SJCRH30 (cell line): ENCODE data around the gene TFPI2. TPM values are rescaled to one million over a fixed set of nuclear protein-coding genes. Genes with fewer than 3 reads are reported as not detected.
A peak's percentile ranks its signal among the peaks of the same experiment; 100 is the strongest.
"Not testable (repeated sequence)": the region's sequence is repeated elsewhere in the genome, so short reads cannot be mapped to it uniquely, and the experiment has no call there.

Experiments
- DNase-seq, 2 experiments: peaks; one replicate each; pipeline ENCODE4 v3.0.0-alpha.2; 2015 to 2020
- H3K27ac ChIP-seq: fragments of 250-450 bp; sonication (Bioruptor Pico); 2 replicates; pipeline ENCODE4 v1.5.1; 2020; ENCODE audit warnings: mild to moderate bottlenecking, moderate library complexity
- H3K27me3 ChIP-seq: fragments of 250-450 bp; sonication (Bioruptor Pico); 2 replicates; pipeline ENCODE4 v1.5.1; 2020; ENCODE audit warnings: mild to moderate bottlenecking, moderate library complexity
- H3K36me3 ChIP-seq: fragments of 250-450 bp; sonication (Bioruptor Pico); 2 replicates; pipeline ENCODE4 v1.5.1; 2020; ENCODE audit warnings: mild to moderate bottlenecking, moderate library complexity
- H3K4me1 ChIP-seq: fragments of 250-450 bp; sonication (Bioruptor Pico); 2 replicates; pipeline ENCODE4 v1.5.1; 2020; ENCODE audit warnings: mild to moderate bottlenecking, moderate library complexity
- H3K4me3 ChIP-seq: fragments of 250-450 bp; sonication (Bioruptor Pico); 2 replicates; pipeline ENCODE4 v1.5.1; 2020; ENCODE audit warnings: mild to moderate bottlenecking, moderate library complexity
- H3K9me3 ChIP-seq: fragments of 250-450 bp; sonication (Bioruptor Pico); replicated peaks from 2 replicates; pipeline ENCODE4 v1.5.1; 2020; ENCODE audit warnings: mild to moderate bottlenecking, moderate library complexity
- total RNA-seq: library from RNA; depleted of rRNA; stranded (reverse); fragments of >200 nt; shearing (Covaris generic); gene quantifications from 2 replicates; pipeline ENCODE4 v1.2.3, GENCODE V29; 2014

Gene TFPI2
- total RNA-seq, 1 experiment from 2014 or later, result 5.4 TPM

GRCh38 chr7:93915888-93916287 is 25.3 kb upstream of the TFPI2 start:
- H3K27me3 ChIP-seq, H3K36me3 ChIP-seq, H3K27ac ChIP-seq, DNase-seq, H3K9me3 ChIP-seq, H3K4me1 ChIP-seq, H3K4me3 ChIP-seq: not testable (repeated sequence)

GRCh38 chr7:93915206-93915842 is 24.8 kb upstream of the TFPI2 start:
- not testable (repeated sequence) for H3K27ac ChIP-seq, H3K4me1 ChIP-seq, H3K4me3 ChIP-seq, H3K27me3 ChIP-seq, H3K36me3 ChIP-seq, DNase-seq, H3K9me3 ChIP-seq

DNA sequence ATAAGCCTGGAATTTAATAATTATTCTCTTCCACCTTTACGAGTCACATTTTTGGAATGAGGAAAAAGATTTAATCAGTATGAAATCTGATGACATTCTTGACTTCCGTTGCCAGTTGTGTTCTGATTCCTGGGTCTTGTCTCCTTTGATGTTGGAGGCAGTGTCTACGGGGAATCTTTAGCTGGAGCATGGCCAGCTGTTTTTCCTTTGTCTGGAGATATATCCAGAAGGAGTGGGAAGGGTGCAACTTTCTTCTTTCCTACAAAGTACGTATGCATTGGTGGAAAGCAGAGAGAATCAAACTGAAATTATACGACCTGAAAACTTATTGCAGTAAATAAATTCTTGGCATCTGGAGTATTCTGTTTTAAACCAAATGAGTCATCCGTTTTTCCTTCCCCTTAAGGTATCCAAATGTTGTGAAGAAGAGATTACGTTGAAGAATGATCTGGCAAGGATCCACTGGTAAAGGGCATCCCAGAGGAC is 24.1 kb upstream of the TFPI2 start:
- Histone ChIP-seq H3K36me3 (no peaks in the 10 kb centered on the region), H3K4me1 (peaks cover 7% of the 10 kb centered on the region; the same call in 1 of the 2 replicates), H3K27ac (no peak overlapping the region), H3K9me3 (0 out of 2 replicates have a peak, but pooled peaks cover 2% of the 10 kb centered on the region), H3K27me3 (no peaks in the 10 kb centered on the region), H3K4me3 (no peak overlapping the region)
- DNase-seq, result peak in 1 of 2 experiments; percentile 11

DNA sequence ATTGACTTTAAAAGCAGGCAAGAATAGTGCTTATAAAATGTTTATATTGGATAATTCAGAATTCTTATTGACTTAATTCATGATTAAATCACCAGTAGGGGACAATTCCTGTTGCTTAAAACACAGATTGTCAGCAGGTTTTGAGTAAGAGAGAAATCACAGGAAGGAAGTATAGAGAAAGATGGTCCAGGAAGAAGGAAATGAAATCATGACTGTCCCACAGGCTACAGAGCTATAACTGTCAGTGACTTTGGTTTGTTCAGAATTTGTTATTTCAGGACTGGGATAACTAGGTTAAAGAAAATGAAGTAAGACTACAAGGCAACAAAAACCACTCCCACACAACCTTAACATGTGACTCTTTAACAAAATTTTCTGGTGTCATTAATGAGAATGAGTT is 22.6 kb upstream of the TFPI2 start:
- Histone ChIP-seq H3K27me3 (no peaks in the 10 kb centered on the region), H3K4me3 (no peak overlapping the region), H3K36me3 (no peaks in the 10 kb centered on the region), H3K27ac (no peak overlapping the region), H3K4me1 (peaks cover 7% of the 10 kb centered on the region; the same call in 1 of the 2 replicates), H3K9me3 (0 out of 2 replicates have a peak, but pooled peaks cover 4% of the 10 kb centered on the region)
- no peak for DNase-seq

DNA sequence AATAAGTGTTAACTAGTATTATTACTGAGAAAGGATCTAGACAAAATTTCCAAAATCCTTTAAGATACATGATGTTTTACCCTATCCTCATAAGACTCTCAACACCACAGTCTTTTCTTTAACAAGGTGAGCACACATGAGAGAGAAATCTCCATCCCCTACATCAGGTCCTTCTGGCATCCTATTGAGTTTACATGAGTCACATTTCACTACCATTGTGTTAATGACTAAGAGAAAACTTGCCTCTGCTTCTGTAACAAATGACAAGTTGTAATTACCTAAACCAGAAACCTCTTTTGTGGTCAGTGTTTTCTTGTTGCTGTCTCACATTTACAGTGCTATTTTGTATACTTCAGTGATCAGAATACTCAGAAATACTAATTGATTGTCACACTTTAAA is 21.1 kb upstream of the TFPI2 start:
- H3K27me3 ChIP-seq, H3K36me3 ChIP-seq, H3K27ac ChIP-seq, H3K4me1 ChIP-seq, H3K9me3 ChIP-seq, H3K4me3 ChIP-seq, DNase-seq: not testable (repeated sequence)

GRCh38 chr7:93911242-93911641 is 20.7 kb upstream of the TFPI2 start:
- not testable (repeated sequence) for H3K4me1 ChIP-seq, H3K4me3 ChIP-seq, H3K36me3 ChIP-seq, H3K9me3 ChIP-seq, H3K27ac ChIP-seq, H3K27me3 ChIP-seq, DNase-seq

DNA sequence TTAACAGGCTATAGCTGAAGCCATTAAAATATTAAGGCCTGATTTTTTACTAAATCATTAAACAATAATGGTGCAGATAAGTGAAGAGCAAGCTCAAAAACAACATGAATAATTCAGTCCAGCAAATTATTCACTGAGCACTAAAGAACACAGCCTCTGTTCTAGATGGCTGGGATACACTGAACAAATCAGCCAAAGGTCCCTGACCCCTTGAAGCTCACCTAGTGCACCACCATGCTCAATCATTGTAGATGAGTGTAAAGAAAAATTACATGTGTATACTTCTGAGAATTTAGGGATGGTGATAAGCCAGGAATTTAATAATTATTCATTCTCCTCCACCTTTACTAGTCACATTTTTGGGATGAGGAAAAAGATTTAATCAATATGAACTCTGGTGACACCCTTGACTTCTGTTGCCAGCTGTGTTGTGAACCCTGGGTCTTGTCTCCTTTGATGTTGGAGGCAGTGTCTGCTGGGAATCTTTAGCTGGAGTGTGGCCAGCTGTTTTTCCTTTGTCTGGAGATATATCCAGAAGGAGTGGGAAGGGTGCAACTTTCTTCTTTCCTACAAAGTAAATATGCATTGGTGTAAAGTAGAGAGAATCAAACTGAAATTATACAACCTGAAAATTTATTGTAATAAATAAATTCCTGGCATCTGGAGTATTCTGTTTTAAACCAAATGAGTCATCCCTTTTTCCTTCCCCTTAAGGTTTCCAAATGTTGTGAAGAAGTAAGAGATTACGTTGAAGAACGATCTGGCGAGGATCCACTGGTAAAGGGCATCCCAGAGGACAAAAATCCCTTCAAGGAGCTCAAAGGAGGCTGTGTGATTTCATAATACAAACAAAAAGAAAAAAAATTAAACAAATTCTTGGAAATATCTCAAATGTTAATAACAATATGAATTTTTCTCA is 19.8 kb upstream of the TFPI2 start:
- Histone ChIP-seq H3K4me1 (peaks cover 7% of the 10 kb centered on the region; the same call in 1 of the 2 replicates), H3K4me3 (no peak overlapping the region), H3K9me3 (0 out of 2 replicates have a peak, but pooled peaks cover 2% of the 10 kb centered on the region), H3K36me3 (no peaks in the 10 kb centered on the region), H3K27me3 (no peaks in the 10 kb centered on the region), H3K27ac (no peak overlapping the region)
- peak; percentile 29 to 54 for DNase-seq

DNA sequence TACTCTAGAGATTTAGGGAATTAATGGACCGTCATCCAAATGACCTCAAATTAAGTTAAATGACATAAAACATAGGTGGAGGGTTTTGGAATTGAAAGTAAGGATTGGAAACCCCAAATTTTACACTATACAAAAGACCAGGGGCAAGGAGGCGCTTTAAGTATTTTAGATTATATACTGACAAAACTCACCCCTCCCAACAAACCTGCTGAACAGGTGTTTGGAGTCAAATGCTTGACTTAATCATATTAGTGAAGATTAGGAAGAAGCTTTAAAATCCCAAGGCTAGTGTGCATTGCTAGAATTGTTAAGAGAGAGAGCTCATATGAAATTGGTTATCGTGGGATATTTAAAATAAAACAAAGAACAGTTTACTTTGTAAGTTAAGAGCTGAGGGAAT is 15.7 kb upstream of the TFPI2 start, which contains the start of gene GNGT1:
GNGT1 (plus strand) TSS at position 301 of the 400 bp plus-strand sequence. CDS start 180 bp downstream, outside the sequence.
- Histone ChIP-seq H3K27me3 (no peaks in the 10 kb centered on the region), H3K9me3 (0 out of 2 replicates have a peak, but pooled peaks cover 2% of the 10 kb centered on the region), H3K36me3 (no peaks in the 10 kb centered on the region), H3K4me1 (0 out of 2 replicates have a peak, but pooled peaks cover 2% of the 10 kb centered on the region), H3K27ac (no peak within 1 kb of the TSS), H3K4me3 (no peak within 1 kb of the TSS)
- no peak for DNase-seq

DNA sequence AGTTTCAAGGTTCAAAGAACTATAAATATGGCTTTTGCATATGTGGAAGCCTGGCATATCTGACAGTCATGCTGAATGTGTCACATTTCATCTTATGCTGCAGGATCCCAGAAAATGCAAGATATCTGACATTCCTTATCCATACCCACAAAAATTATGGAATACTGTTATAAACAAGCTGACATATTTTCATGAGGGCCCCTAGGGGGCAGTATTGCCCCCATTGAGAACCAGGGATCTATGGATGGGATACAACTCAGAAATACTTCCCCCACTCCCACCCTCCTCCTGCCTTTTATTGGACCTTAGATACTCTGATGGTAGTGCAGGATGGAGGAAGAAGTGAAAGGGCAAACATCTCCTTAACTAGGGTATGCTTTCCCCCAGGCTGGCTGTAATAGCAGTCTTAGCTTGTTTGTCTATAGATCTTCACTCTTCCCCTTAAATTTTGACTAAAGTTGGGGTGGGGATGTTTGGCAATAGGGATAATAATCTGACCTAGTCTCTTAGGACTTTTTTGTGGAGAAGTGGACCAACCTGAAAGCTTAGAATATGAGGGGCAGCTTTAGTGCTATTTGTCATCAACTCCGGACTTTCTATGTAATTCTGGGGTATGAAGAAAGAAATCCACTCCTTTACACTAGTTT is 12.3 kb upstream of the TFPI2 start:
- no peak overlapping the region for H3K4me3 ChIP-seq
- H3K36me3 ChIP-seq, result no peaks in the 10 kb centered on the region
- H3K4me1 ChIP-seq, result no peaks in the 10 kb centered on the region
- DNase-seq, result peak; percentile 13 to 79
- H3K27me3 ChIP-seq, result no peaks in the 10 kb centered on the region
- no peak overlapping the region for H3K27ac ChIP-seq
- no peaks in the 10 kb centered on the region for H3K9me3 ChIP-seq

DNA sequence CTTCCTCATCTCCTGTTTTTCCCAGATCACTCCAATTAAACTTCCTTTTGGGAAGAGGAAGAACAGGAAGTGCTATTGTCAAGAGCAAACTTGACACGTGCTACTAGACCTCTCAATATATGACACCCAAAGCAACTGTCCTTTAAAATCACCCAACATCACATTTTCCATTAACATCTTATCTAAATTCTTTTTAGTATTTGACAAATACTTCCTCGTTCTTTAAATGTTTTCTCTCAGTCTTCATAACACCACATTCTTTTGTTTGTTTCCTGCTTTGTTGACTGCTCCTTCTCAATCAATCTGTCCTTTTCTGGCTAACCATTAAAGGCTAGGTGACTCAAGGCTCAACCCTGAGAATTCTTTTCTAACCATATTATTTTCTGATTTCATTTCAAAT is 7.1 kb upstream of the TFPI2 start:
- no peak for DNase-seq

GRCh38 chr7:93895859-93896600 is 5.5 kb upstream of the TFPI2 start:
- DNase-seq, result no peak
- Histone ChIP-seq H3K4me3 (no peak overlapping the region), H3K9me3 (no peaks in the 10 kb centered on the region), H3K36me3 (no peaks in the 10 kb centered on the region), H3K4me1 (peaks cover 18% of the 10 kb centered on the region), H3K27me3 (no peaks in the 10 kb centered on the region), H3K27ac (no peak overlapping the region)

More for the DNA sequence above, 7.1 kb upstream of the TFPI2 start:
- Histone ChIP-seq H3K4me3 (no peak overlapping the region), H3K9me3 (no peaks in the 10 kb centered on the region), H3K36me3 (no peaks in the 10 kb centered on the region), H3K27ac (no peak overlapping the region), H3K27me3 (no peaks in the 10 kb centered on the region), H3K4me1 (peaks cover 18% of the 10 kb centered on the region)

- Histone ChIP-seq H3K27me3 (no peaks in the 10 kb centered on the region), H3K27ac (no peak overlapping the region), H3K9me3 (no peaks in the 10 kb centered on the region), H3K4me1 (peaks cover 18% of the 10 kb centered on the region), H3K36me3 (no peaks in the 10 kb centered on the region), H3K4me3 (no peak overlapping the region)
- DNase-seq, result no peak
These were observed 4.5 kb upstream of the TFPI2 start for GRCh38 chr7:93894966-93895640.

DNA sequence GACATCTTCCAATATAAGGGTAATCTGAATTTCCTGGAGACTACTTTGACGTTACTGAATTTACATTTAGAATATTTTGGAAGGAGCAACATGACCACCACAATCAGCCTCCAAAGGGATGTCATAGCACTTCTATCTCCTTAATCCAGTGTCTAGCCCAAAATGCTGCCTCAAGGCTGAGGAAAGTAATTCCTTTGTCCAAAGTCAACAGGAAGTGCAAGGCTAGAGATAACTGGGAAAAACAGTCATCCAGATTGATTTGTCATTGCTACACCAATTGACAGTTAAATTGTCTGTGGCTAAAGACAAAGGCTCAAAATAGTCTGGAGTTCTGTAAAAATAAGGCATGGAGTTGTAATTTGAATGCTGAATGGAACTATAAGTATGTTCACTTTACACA is 3.9 kb upstream of the TFPI2 start:
- Histone ChIP-seq H3K4me1 (peaks cover 18% of the 10 kb centered on the region), H3K36me3 (no peaks in the 10 kb centered on the region), H3K4me3 (no peak overlapping the region), H3K27me3 (no peaks in the 10 kb centered on the region), H3K27ac (no peak overlapping the region), H3K9me3 (no peaks in the 10 kb centered on the region)
- DNase-seq, result no peak

DNA sequence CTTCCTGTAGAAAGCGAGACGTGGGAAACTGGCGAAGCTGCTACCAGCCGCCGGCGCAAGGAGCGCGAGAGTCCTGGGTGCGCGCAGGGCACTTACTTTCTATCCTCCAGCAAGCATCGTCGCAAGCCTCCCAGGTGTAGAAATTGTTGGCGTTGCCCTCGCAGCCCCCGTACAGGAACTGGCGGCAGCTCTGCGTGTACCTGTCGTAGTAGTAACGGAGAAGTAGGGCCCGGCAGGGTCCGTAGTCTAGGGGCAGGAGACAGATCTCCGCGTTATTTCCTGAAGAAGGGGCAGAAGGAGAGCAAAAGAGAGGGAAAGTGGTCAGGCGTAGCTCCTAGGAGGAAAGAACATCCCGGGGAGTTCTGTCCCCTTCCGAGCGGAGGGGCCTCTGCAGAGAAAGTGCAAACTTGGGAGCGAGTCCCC is 501 bp downstream of the TFPI2 start:
- Histone ChIP-seq H3K36me3 (no peaks in the 10 kb centered on the region), H3K27me3 (no peaks in the 10 kb centered on the region), H3K9me3 (no peaks in the 10 kb centered on the region), H3K4me1 (no peaks in the 10 kb centered on the region; the same call in 1 of the 2 replicates), H3K27ac (peak overlapping the region; percentile 6; the same call in 1 of the 2 replicates), H3K4me3 (peak overlapping the region; percentile 68)
- peak; percentile 6 to 40 for DNase-seq
